Parathyroid adenoma (tissue), 2 donors: ENCODE results near the gene C4B.

Source experiments
- H2AFZ ChIP-seq: fragments of 300-600 bp; sonication (generic); one replicate; pipeline ENCODE4 v1.7.0; 2017; ENCODE audit warnings: antibody characterized with exemption, mild to moderate bottlenecking
- H3K27ac ChIP-seq: fragments of 300-600 bp; sonication (generic); one replicate; pipeline ENCODE4 v1.7.0; 2017
- H3K27me3 ChIP-seq: fragments of 300-600 bp; sonication (generic); one replicate; pipeline ENCODE4 v1.7.0; 2017; ENCODE audit warnings: low read length; ENCODE audit not compliant: control insufficient read depth, insufficient read depth
- H3K36me3 ChIP-seq: fragments of 300-600 bp; sonication (generic); one replicate; pipeline ENCODE4 v1.7.0; 2017; ENCODE audit warnings: low read length; ENCODE audit not compliant: control insufficient read depth, insufficient read depth
- H3K4me1 ChIP-seq: fragments of 300-600 bp; sonication (generic); one replicate; pipeline ENCODE4 v1.7.0; 2017; ENCODE audit warnings: control low read depth
- H3K4me2 ChIP-seq: fragments of 300-600 bp; sonication (generic); one replicate; pipeline ENCODE4 v1.7.0; 2017; ENCODE audit warnings: low read length
- H3K4me3 ChIP-seq: fragments of 300-600 bp; sonication (generic); one replicate; pipeline ENCODE4 v1.7.0; 2017; ENCODE audit warnings: low read depth, low read length
- H3K79me2 ChIP-seq: fragments of 300-600 bp; sonication (generic); one replicate; pipeline ENCODE4 v1.7.0; 2017; ENCODE audit warnings: control low read depth
- H3K9ac ChIP-seq: fragments of 300-600 bp; sonication (generic); one replicate; pipeline ENCODE4 v1.7.0; 2017; ENCODE audit warnings: mild to moderate bottlenecking
- H3K9me3 ChIP-seq: fragments of 300-600 bp; sonication (generic); one replicate; pipeline ENCODE4 v1.7.0; 2017; ENCODE audit warnings: low read length; ENCODE audit not compliant: control insufficient read depth
- CTCF ChIP-seq: fragments of 300-600 bp; sonication (generic); IDR thresholded peaks from one replicate; pipeline ENCODE4 v1.7.0; 2017; ENCODE audit warnings: antibody characterized with exemption, mild to moderate bottlenecking
- donor health status: primary hyperparathyroidism.

Gene C4B

GRCh38 chr6:32076321-32076809 is 61.8 kb downstream of the C4B start:
- no peak overlapping the region for H3K9ac ChIP-seq
- H3K4me1 ChIP-seq = no peaks in the 10 kb centered on the region
- H3K4me2 ChIP-seq = no peak overlapping the region
- no peaks in the 10 kb centered on the region for H3K36me3 ChIP-seq
- no peak overlapping the region for H3K4me3 ChIP-seq
- no peak overlapping the region for H3K27ac ChIP-seq
- no peaks in the 10 kb centered on the region for H3K79me2 ChIP-seq
- H3K27me3 ChIP-seq = no peaks in the 10 kb centered on the region
- no peaks in the 10 kb centered on the region for H3K9me3 ChIP-seq
- no peak for TF ChIP-seq CTCF
- H2AFZ ChIP-seq = no peak overlapping the region

GRCh38 chr6:32079566-32080290 is 65.1 kb downstream of the C4B start:
- H3K4me3 ChIP-seq = no peak overlapping the region
- H3K9me3 ChIP-seq = no peaks in the 10 kb centered on the region
- no peak for TF ChIP-seq CTCF
- no peaks in the 10 kb centered on the region for H3K79me2 ChIP-seq
- H3K4me2 ChIP-seq = no peak overlapping the region
- H3K4me1 ChIP-seq = no peaks in the 10 kb centered on the region
- H3K9ac ChIP-seq = no peak overlapping the region
- H3K36me3 ChIP-seq = no peaks in the 10 kb centered on the region
- no peaks in the 10 kb centered on the region for H3K27me3 ChIP-seq
- no peak overlapping the region for H3K27ac ChIP-seq
- H2AFZ ChIP-seq = no peak overlapping the region

GRCh38 chr6:32081168-32081990 is 66.8 kb downstream of the C4B start:
- Histone ChIP-seq H3K79me2 (no peaks in the 10 kb centered on the region), H3K4me2 (no peak overlapping the region), H3K9ac (no peak overlapping the region), H3K4me1 (no peaks in the 10 kb centered on the region), H2AFZ (no peak overlapping the region), H3K27ac (no peak overlapping the region), H3K27me3 (no peaks in the 10 kb centered on the region), H3K4me3 (no peak overlapping the region), H3K9me3 (no peaks in the 10 kb centered on the region), H3K36me3 (no peaks in the 10 kb centered on the region)
- no peak for TF ChIP-seq CTCF

GRCh38 chr6:32082478-32082877 is 67.9 kb downstream of the C4B start:
- H3K9ac ChIP-seq = no peak overlapping the region
- no peak overlapping the region for H3K4me2 ChIP-seq
- no peak overlapping the region for H2AFZ ChIP-seq
- no peaks in the 10 kb centered on the region for H3K4me1 ChIP-seq
- H3K79me2 ChIP-seq = no peaks in the 10 kb centered on the region
- no peaks in the 10 kb centered on the region for H3K36me3 ChIP-seq
- H3K27ac ChIP-seq = no peak overlapping the region
- TF ChIP-seq CTCF = no peak
- H3K27me3 ChIP-seq = no peaks in the 10 kb centered on the region
- H3K4me3 ChIP-seq = no peak overlapping the region
- no peaks in the 10 kb centered on the region for H3K9me3 ChIP-seq
